Measurements from ENCODE around the gene SPATA21. TPM values are rescaled to one million over a fixed set of nuclear protein-coding genes. Genes with fewer than 3 reads are reported as not detected.

The SPATA21 gene
- total RNA-seq, 1 donor from 2014 or later, result not detected

DNA sequence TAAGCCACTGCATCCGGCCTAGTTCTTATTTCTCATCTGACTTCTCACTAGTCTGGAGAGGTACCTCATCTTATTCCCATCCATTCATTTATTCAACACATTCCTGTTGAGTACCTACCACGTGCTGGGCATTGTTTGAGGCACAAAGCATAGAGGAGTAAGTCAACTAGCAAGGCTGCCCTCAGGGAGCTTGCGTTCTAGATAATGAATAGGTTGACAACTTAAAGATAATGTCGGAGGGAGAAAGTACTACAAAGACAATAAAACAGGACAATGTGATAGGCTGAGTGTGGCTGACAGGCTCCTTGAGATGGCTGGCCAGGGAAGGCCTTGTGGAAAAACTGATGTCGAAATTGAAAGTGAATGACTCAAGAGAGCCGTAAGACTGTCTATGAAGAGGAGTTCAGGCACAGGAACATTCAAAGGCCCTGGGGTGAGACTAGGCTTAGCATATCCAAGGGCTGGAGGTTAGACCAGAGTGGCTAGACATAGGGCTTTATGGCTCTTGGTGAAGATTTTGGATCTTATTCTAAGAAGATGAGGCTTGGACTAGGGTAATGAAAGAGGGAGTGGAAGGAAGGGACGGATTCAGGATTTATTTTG is 18.3 kb downstream of the SPATA21 start:
- no peaks in the 10 kb centered on the region for H3K27me3 Mint-ChIP-seq
- DNase-seq (no peak), ATAC-seq (ENCODE audit: low read depth) (no peak)
- peak overlapping the region; percentile 6 for H3K27ac Mint-ChIP-seq
- H3K9me3 Mint-ChIP-seq, result no peaks in the 10 kb centered on the region
- H3K4me1 Mint-ChIP-seq, result peaks cover 31% of the 10 kb centered on the region
- TF ChIP-seq, protein P1, sequence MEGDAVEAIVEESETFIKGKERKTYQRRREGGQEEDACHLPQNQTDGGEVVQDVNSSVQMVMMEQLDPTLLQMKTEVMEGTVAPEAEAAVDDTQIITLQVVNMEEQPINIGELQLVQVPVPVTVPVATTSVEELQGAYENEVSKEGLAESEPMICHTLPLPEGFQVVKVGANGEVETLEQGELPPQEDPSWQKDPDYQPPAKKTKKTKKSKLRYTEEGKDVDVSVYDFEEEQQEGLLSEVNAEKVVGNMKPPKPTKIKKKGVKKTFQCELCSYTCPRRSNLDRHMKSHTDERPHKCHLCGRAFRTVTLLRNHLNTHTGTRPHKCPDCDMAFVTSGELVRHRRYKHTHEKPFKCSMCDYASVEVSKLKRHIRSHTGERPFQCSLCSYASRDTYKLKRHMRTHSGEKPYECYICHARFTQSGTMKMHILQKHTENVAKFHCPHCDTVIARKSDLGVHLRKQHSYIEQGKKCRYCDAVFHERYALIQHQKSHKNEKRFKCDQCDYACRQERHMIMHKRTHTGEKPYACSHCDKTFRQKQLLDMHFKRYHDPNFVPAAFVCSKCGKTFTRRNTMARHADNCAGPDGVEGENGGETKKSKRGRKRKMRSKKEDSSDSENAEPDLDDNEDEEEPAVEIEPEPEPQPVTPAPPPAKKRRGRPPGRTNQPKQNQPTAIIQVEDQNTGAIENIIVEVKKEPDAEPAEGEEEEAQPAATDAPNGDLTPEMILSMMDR (IDR thresholded peaks at IDR 0.05), result no peak
- no peaks in the 10 kb centered on the region for H3K36me3 Mint-ChIP-seq (ENCODE audit: low read depth)
- POLR2A ChIA-PET, result no interaction called here
- intact Hi-C loops (cut with micrococcal nuclease), result no loop called here
- CTCF ChIA-PET, result interaction anchor here (1.3 kb wide), 1 partner anchor 55 kb away, joined by 4 read pairs; no protein-coding TSS in a partner anchor
- H3K4me3 Mint-ChIP-seq, result no peak overlapping the region

DNA sequence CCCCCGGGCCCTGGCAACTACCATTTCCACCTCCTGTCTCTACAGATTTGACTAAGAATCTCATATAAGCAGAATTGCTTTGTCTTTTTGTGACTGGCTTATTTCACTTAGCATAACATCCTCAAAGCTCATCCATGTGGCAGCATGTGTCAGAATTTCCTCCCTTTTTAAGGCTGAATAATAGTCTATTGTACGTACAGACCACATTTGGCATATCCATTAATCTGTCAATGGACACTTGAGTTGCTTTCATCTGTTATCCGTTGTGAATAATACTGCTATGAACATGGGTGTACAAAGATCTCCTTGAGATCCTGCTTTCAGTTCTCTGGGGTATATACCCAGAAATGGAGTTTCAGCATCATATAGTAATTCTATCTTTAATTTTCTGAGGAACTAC is 24.0 kb downstream of the SPATA21 start:
- Mint-ChIP-seq H3K27me3 (no peaks in the 10 kb centered on the region), H3K4me3 (no peak overlapping the region), H3K36me3 (ENCODE audit: low read depth) (no peaks in the 10 kb centered on the region), H3K4me1 (peaks cover 5% of the 10 kb centered on the region), H3K27ac (no peak overlapping the region), H3K9me3 (no peaks in the 10 kb centered on the region)
- intact Hi-C loops (cut with micrococcal nuclease), result no loop called here
- ChIA-PET POLR2A (no interaction called here), CTCF (no interaction called here)
- DNase-seq (no peak), ATAC-seq (ENCODE audit: low read depth) (no peak)
- TF ChIP-seq, protein P1 (IDR thresholded peaks at IDR 0.05), result no peak

DNA sequence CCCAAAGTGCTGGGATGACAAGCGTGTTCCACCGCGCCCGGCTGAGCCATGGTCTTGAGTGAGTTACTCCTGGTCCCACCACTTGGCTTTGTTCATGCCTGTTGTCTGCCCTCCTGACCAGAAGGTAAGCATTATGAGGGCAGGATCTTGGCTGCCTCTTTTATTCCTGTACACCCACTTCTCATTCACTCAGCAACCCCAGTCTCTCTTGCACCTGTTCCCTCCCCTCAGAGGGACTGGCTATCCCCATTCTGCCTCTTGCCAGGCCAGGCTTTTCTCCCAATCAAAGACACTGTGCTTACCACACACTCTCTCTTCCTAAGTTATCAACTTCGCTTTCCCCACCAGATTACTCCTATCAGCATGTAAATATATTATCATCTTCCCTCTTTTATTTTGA is 26.4 kb downstream of the SPATA21 start:
- TF ChIP-seq, protein P1 (IDR thresholded peaks at IDR 0.05), result no peak
- no peaks in the 10 kb centered on the region for H3K27me3 Mint-ChIP-seq
- no peak overlapping the region for H3K27ac Mint-ChIP-seq
- DNase-seq, result no peak
- H3K4me1 Mint-ChIP-seq, result peaks cover 5% of the 10 kb centered on the region
- ATAC-seq (ENCODE audit: low read depth), result no peak
- intact Hi-C loops (cut with micrococcal nuclease), result no loop called here
- H3K9me3 Mint-ChIP-seq, result no peaks in the 10 kb centered on the region
- H3K4me3 Mint-ChIP-seq, result no peak overlapping the region
- POLR2A ChIA-PET, result no interaction called here
- CTCF ChIA-PET, result no interaction called here
- no peaks in the 10 kb centered on the region for H3K36me3 Mint-ChIP-seq (ENCODE audit: low read depth)

DNA sequence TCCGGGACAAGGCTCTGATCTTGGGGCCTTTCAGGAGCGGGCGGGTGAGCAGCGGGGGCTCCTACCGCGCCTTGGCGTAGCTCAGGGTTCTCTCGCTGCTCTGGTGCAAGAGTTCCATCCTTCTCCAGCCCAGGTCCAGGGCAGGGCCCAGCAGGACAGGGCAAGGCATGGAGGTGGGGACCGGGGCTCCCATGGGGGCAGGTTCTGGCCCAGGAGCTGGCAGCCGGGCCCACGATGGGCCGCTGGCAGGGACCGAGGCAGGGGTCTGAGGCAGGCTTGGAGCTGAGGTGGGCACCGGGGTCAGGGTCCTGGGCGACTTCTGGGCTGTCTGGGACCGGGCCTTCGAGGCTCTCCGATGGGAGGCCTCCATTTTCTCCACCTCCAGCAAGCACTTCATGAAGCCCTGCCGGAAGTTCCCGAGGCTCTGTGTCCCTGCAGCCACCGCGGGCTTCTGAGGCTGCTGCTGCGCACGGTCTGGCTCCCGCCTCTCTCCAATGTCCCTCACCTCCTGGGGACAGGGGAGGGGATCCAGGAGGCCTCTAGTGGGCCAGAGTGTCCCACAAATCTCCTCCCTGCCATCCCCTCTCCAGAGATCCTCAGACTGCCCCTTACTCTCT is 27.6 kb downstream of the SPATA21 start:
- Mint-ChIP-seq H3K9me3 (no peaks in the 10 kb centered on the region), H3K36me3 (ENCODE audit: low read depth) (no peaks in the 10 kb centered on the region), H3K27me3 (no peaks in the 10 kb centered on the region), H3K4me1 (peaks cover 5% of the 10 kb centered on the region), H3K27ac (no peak overlapping the region), H3K4me3 (no peak overlapping the region)
- ChIA-PET POLR2A (interaction anchor here (0.7 to 1.6 kb wide), 3 partner anchors 30 to 434 kb away, joined by 3 read pairs; partner anchors contain the start of genes NECAP2 and ZBTB17), CTCF (no interaction called here)
- no peak for ATAC-seq (ENCODE audit: low read depth)
- no peak for DNase-seq
- intact Hi-C loops (cut with micrococcal nuclease), result no loop called here
- TF ChIP-seq, protein P1 (IDR thresholded peaks at IDR 0.05), result no peak

DNA sequence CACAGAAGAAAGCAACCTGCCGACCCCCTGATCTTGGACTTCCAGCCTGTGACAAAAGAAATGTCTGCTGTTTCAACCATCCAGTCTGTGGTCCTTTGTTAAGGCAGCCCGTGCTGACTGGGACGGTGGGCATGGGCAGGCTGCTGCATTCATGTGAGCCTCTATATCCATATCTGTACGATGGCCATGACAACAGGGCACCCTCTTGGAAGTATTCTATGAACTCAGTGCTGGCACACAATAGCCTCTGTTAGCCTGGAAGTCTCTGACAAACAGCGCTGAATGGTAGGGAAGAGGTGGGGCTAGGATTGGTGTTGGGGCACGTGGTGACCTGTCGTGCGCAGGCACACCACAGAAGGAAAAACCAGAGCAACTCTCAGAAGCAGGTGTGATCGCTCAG is 30.4 kb downstream of the SPATA21 start:
- POLR2A ChIA-PET, result interaction anchor here (1.2 kb wide), 1 partner anchor 82 kb away, joined by 3 read pairs; no protein-coding TSS in a partner anchor
- H3K27me3 Mint-ChIP-seq, result no peaks in the 10 kb centered on the region

More for the DNA sequence above, 30.4 kb downstream of the SPATA21 start:
- H3K9me3 Mint-ChIP-seq, result no peaks in the 10 kb centered on the region
- intact Hi-C loops (cut with micrococcal nuclease), result no loop called here
- no peaks in the 10 kb centered on the region for H3K36me3 Mint-ChIP-seq (ENCODE audit: low read depth)
- TF ChIP-seq, protein P1 (IDR thresholded peaks at IDR 0.05), result no peak
- no peak overlapping the region for H3K27ac Mint-ChIP-seq
- ATAC-seq (ENCODE audit: low read depth) (no peak), DNase-seq (no peak)
- no peak overlapping the region for H3K4me3 Mint-ChIP-seq
- CTCF ChIA-PET, result no interaction called here
- peaks cover 5% of the 10 kb centered on the region for H3K4me1 Mint-ChIP-seq
